Left forelimb (tissue), 1 donor: ENCODE data around the gene LUC7L3.

Experiments
- DNase-seq: peaks from one replicate; pipeline ENCODE4 v3.0.0-alpha.2; 2018; ENCODE audit warnings: low spot score

Gene LUC7L3

DNA sequence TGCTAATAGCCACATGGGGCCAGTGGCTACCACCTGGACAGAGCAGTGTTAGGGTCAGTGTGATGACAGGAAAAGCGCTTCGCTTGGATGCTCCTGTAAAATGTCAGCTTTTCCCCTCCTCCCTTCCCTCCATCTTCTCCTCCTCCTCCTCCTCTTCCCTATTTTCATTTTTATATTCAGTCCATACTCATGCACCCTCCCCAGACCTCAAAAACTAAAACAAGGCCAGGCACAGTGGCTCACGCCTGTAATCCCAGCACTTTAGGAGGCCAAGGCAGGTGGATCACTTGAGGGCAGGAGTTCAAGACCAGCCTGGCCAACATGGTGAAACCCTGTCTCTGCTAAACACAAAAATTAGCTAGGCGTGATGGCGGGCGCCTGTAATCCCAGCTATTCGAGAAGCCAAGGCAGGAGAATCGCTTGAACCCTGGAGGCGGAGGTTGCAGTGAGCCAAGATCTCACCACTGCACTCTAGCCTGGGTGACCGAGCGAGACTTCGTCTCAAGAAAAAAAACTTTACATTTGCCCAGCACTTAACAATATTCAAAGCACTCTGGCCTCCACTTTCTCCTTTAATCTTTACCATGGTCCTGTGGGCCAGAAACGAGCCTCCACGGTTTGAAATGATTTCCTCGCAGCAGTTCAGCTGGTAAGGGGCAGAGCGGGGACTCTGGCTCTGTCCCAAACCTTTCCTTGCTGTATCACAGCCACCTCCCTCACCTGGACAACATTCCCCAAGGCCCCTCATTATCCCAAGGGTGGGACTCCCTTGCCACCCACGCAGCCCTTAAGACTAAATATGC, 33.5 kb upstream of the LUC7L3 start:
- DNase-seq, result no peak

DNA sequence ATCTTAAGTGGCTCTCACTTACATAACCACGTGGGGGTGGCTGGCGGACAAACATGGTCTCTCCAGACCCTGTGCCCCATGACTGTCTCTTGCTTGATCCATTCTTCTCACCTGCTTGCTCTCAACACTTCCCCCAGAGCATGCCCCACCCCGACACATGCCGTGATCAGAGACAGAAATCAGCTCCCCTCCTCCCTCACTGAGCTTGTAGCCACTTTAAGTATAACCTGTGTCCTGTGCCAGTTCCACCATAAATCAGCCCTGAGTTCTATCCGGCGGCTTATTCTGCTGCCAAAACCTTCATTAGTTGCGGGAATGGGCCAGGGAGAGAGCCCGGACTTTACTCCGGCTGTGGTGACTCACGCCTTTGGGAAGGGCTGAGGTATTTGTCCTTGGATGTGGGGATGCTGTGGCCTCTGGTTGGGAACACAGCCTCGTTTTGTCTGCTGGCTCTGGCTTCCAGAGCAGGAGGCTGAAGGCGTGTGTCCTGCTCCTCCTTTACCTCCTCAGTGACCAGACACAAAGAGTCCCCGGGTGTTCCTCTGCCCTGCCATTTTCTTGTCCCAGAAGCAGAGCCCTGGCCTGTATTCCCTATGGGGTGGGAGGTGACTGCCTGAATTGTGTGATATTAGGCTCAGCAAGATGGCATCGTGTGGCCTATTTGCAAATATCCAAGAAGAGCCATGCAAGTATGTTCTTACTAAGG, 32.8 kb upstream of the LUC7L3 start:
- DNase-seq, result no peak

DNA sequence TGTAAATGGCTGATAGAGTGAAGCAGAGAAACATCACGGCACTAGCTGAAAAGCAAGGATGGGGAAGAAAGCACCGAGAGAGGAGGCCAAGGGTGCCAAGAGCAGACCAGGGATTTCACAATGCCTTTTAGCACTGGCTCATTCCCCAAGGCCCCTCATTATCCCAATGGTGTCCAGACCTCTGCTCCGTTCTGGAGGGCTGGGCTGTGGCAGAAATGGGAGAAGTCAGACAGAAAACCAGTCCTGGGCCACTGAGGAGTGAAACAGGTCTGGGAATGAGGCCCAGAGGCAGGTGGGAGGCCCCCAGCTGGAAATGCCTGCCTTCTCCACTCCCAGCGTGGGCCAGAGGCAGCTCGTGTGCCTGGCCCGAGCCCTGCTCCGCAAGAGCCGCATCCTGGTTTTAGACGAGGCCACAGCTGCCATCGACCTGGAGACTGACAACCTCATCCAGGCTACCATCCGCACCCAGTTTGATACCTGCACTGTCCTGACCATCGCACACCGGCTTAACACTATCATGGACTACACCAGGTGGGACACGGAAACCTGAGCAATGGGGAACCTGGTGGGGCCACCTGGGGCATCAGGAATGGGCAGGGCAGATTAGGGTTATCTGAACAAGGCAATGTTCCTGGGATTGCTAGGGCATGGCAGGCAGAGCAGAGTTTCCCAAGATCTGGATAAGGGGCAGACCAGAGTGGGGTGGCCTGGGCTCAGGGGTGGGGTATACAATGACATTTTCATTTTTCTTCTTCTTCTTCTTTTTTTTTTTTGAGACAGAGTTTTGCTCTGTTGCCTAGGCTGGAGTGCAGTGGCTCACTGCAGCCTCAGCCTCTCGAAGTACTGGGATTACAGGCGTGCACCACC, 32.0 kb upstream of the LUC7L3 start:
- no peak for DNase-seq

DNA sequence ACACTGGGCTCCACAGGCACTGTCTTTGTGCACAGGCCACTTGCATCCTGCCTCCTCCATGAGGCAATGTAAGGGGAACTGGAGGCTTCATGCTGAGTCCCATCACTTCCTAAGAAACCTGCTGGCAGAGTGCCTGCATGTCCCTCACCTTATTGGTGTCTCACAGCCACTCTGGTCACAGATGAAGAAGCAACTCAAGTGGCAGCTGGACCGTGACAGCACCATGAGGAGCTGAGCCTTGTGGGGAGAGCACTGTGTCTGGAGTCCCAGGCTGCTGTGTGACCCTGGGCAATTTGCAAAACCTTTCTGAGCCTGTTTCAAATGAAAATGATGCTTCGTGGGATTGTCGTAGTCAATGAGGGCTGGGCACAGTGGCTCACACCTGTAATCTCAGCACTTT, 31.2 kb upstream of the LUC7L3 start:
- DNase-seq, result no peak

DNA sequence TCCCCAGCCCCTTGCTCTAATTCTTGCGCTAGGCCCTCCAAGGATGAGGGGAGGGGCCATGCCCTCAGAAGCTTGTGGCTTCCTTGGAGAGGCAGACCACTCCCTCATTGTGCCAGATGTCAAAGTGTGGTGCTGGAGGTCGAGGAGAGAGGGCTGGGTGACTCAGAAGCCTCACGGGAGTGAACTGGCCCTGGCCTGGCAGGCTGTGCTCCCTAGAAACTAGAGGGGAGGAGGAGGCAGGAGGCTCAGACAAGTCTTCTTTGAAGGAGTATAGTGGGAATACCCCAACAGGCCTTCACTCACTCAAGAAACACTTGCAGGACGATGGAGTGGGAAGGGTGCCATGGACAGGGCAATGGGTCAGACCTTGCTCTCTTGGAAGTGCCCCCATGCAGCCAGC, 30.2 kb upstream of the LUC7L3 start:
- DNase-seq, result no peak

DNA sequence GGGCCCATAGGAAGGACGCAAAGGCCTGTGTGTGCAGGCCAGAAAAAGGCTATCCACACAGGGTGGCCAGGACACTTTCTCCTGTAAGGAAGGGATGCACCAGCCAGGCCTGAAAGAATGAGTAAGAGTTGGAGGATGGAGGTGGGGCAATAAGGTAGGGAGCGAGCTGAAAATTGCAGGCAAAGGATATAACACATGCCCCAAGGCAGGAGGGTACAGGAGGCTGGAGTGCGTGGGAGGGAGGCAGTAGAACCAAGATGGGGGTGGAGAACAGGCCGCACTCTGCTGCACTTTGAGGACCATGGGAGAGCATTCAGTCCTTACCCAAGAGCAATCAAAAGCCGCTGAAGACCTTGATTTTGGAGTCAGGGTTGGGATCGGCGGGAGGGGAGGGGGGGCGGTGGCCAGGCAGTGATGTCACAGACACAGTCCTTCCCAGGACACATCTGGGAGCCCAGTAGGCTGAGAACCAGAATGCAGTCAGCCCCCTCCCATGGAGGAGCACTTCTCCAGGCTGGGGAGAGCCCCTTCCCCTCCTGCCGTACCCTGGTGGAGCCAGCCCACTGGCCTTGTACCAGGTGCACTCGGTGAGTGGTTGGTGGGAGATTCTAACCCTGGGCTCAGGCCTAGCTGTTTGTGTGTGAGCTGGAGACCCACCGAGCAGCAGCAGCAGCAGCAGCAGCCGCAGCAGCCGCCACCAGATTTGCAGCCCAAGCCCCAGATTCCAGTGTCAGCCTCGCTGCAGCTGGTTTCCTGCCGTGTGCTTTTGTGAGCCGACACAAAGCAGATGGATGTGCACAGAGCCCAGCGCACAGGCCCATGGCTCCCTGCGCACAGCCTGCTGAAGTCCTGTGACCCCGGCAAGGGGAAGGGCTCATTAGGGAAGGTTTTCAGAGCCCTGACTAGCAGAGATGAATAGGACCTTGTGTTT, 29.2 kb upstream of the LUC7L3 start:
- DNase-seq, result no peak

DNA sequence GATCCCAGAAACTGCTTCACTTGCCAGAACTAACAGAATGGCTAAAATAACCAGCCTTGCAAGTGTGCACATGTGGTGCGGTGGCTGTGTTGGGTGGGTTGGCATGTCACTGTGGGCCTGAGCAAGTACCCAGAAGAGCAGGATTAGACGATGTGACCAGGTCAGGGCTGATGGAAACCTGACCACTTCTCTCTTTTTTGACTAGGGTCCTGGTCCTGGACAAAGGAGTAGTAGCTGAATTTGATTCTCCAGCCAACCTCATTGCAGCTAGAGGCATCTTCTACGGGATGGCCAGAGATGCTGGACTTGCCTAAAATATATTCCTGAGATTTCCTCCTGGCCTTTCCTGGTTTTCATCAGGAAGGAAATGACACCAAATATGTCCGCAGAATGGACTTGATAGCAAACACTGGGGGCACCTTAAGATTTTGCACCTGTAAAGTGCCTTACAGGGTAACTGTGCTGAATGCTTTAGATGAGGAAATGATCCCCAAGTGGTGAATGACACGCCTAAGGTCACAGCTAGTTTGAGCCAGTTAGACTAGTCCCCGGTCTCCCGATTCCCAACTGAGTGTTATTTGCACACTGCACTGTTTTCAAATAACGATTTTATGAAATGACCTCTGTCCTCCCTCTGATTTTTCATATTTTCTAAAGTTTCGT, 28.4 kb upstream of the LUC7L3 start:
- no peak for DNase-seq

- no peak for DNase-seq
Observed at GRCh38 chr17:50691550-50692447, 27.6 kb upstream of the LUC7L3 start.

DNA sequence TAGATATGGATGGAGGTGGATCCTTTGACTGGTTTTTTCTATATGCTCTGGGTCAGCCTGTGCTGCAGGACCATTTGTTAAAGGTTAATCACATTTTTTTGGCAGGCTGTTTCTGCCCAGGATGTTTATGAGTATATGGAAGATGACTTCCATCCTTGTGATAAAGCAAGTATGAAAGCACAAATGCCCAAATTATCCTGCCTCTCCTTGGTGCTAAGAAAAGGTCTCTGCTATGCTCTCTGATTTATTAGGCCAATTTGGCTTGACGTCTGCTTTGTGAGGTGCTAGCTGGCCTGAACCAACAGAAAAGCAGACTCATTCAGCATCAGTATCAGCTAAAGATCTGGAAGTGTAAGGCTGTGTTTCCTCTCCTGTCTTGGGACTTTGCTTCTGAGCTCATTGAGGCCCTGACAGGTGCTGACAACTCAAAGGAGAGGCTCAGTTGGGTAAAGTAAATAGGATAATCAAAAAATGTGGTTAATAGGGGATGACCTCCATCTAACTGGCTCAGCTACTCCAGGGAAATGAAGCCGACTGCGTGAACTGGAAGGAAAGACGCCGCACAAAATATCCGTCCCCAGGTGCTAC, 26.9 kb upstream of the LUC7L3 start:
- no peak for DNase-seq

DNA sequence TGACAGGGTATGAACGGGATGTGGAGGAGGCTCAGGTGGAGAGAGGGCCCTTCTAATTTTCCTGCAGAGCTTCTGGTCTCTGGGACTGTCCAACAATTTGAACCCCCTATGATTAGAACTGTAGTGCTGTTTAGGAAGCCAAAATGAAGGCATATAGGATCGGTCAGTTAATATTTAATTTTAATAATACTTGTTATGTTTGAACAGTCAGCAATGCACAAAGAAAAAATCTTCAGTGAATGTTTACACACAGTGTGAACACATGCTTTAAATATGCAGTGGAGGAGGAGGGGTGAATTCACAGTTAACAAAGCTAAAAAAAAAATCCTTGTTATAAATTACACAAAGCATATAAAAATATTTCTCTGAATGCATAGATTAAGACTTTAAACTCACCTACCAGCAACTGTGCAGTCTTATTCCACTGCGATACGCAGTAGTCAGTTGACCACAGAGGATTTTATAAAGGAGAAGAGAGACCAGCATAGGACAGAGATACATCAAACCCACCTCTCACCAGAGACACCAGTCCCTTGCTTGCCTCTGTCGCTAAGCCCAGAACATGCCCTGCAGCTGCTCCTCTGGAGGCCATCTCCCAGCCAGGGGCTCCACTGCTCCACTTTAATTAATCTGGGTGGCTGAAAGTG, 26.2 kb upstream of the LUC7L3 start:
- DNase-seq, result no peak

GRCh38 chr17:50696365-50696879, 23.0 kb upstream of the LUC7L3 start:
- DNase-seq, result no peak

- DNase-seq, result no peak
Observed at GRCh38 chr17:50697062-50697461, 22.3 kb upstream of the LUC7L3 start.

- DNase-seq, result no peak
Observed at GRCh38 chr17:50697663-50698272, 21.6 kb upstream of the LUC7L3 start.

- DNase-seq, result no peak
Observed at GRCh38 chr17:50699410-50699809, 20.0 kb upstream of the LUC7L3 start.

GRCh38 chr17:50703162-50703561, 16.2 kb upstream of the LUC7L3 start:
- no peak for DNase-seq

DNA sequence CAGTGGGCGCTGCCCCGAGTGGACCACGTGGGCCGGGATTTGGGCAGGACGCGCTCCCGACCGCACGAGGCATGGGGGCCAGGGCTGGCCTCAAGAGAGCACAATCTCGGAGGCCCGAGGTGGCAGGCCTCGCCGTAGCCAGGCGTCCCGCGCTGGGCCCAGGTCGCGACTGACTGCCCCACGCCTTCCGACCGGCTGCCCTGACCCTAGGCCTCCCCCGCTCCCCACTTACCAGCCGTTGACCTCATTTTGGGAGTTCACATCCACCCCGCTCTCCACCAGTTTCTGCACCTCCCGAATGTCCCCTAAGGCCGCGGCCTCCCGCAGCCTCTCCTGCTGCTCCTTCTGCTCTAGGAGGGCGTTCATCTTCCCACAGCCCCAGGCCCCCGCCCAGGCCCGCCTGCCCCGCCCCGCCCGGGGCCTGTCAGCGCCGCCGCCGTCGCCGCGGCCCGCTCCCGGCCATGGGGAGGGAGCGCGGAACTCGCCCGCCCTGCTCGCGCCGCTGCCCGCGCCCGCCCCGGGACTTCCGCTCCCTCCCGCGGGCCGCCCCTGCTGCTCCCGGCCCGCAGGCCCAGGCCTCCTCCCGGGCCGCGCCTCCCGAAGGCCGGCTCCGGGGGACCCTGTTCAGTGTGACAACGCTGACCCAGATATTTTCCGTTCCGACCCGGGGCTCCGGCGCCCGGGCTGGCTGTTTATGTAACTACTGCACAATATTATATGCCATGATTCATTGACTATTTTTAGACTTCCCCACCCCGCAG, 11.9 kb upstream of the LUC7L3 start, which contains the start of gene ANKRD40:
Gene ANKRD40 (minus strand): TSS at position 626 of the 761 bp plus-strand sequence. CDS start 260 bp downstream, at position 366.
- peak; percentile 95 for DNase-seq
